ENCODE data around the gene PARD3B.

GRCh38 chr2:205296959-205297358, 751.7 kb downstream of the PARD3B start:
- no peak for TF ChIP-seq CTCF (IDR thresholded peaks at IDR 0.05; ENCODE audit: low read depth, low read length, poor library complexity, severe bottlenecking)
- TF ChIP-seq EZH2phosphoT487 (IDR thresholded peaks at IDR 0.05; ENCODE audit: borderline replicate concordance, low read length), result no peak
